Measurements from ENCODE around the gene TCF7L2.
"Not testable (repeated sequence)": the region's sequence is repeated elsewhere in the genome, so short reads cannot be mapped to it uniquely, and the experiment has no call there.

DNA sequence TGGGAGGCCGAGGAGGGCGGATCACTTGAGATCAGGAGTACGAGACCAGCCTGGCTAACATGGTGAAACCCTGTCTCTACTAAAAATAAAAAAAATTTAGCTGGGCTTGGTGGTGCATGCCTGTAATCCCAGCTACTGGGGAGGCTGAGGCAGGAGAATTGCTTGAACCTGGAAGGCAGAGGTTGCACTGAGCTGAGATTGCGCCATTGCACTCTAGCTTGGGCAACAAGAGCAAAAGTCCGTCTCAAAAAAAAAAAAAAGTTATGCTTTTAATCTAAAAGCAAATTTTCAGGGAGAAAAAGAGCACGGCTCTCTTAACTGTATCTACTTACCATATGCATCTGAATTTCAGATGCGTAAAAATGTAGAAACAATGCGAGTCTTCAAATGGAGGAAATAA is 116.1 kb downstream of the TCF7L2 start:
- TF ChIP-seq ARNTL (CRISPR knock-in tag; IDR thresholded peaks at IDR 0.05; ENCODE audit: borderline replicate concordance, low read depth); CSDC2 (CRISPR knock-in tag; IDR thresholded peaks at IDR 0.05): not testable (repeated sequence)
- TF ChIP-seq, protein P1, sequence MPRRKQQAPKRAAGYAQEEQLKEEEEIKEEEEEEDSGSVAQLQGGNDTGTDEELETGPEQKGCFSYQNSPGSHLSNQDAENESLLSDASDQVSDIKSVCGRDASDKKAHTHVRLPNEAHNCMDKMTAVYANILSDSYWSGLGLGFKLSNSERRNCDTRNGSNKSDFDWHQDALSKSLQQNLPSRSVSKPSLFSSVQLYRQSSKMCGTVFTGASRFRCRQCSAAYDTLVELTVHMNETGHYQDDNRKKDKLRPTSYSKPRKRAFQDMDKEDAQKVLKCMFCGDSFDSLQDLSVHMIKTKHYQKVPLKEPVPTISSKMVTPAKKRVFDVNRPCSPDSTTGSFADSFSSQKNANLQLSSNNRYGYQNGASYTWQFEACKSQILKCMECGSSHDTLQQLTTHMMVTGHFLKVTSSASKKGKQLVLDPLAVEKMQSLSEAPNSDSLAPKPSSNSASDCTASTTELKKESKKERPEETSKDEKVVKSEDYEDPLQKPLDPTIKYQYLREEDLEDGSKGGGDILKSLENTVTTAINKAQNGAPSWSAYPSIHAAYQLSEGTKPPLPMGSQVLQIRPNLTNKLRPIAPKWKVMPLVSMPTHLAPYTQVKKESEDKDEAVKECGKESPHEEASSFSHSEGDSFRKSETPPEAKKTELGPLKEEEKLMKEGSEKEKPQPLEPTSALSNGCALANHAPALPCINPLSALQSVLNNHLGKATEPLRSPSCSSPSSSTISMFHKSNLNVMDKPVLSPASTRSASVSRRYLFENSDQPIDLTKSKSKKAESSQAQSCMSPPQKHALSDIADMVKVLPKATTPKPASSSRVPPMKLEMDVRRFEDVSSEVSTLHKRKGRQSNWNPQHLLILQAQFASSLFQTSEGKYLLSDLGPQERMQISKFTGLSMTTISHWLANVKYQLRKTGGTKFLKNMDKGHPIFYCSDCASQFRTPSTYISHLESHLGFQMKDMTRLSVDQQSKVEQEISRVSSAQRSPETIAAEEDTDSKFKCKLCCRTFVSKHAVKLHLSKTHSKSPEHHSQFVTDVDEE (CRISPR knock-in tag; IDR thresholded peaks at IDR 0.05): not testable (repeated sequence)

Measured in SK-N-SH treated with all-trans-retinoic acid at 6 μM for 48 hours (cell line).